SK-N-SH treated with all-trans-retinoic acid at 6 μM for 48 hours (cell line): ENCODE results near the gene GDF9.

Source experiments
- ATAC-seq: fragments of 200-7000 bp; cut with Tn5 transposase; 3 replicates; pipeline ENCODE4 v1.9.1; 2020; ENCODE audit warnings: mild to moderate bottlenecking, moderate library complexity
- BACH2 ChIP-seq: fragments of 250-450 bp; sonication (Bioruptor Pico); IDR thresholded peaks from 2 replicates; pipeline ENCODE4 v1.9.0; 2021; ENCODE audit warnings: mild to moderate bottlenecking, borderline replicate concordance
- CSDC2 ChIP-seq: fragments of 250-450 bp; sonication (Bioruptor Pico); IDR thresholded peaks from 2 replicates; pipeline ENCODE4 v1.5.0; 2020; ENCODE audit warnings: mild to moderate bottlenecking, moderate library complexity
- CSRNP3 ChIP-seq: fragments of 250-450 bp; sonication (Bioruptor Pico); IDR thresholded peaks from 2 replicates; pipeline ENCODE4 v1.5.1; 2021; ENCODE audit warnings: mild to moderate bottlenecking, moderate library complexity
- ESRRG ChIP-seq: fragments of 250-450 bp; sonication (Bioruptor Pico); IDR thresholded peaks from 2 replicates; pipeline ENCODE4 v1.6.1; 2021; ENCODE audit warnings: mild to moderate bottlenecking
- ISL1 ChIP-seq: fragments of 250-450 bp; sonication (Bioruptor Pico); IDR thresholded peaks from 2 replicates; pipeline ENCODE4 v2.1.2; 2022; ENCODE audit warnings: mild to moderate bottlenecking, moderate library complexity
- OSR1 ChIP-seq: fragments of 250-450 bp; sonication (Bioruptor Pico); IDR thresholded peaks from 2 replicates; pipeline ENCODE4 v1.8.0; 2022; ENCODE audit warnings: moderate library complexity, mild to moderate bottlenecking, inconsistent platforms
- PPARA ChIP-seq: fragments of 250-450 bp; sonication (Bioruptor Pico); IDR thresholded peaks from 2 replicates; pipeline ENCODE4 v1.5.0; 2020; ENCODE audit warnings: mild to moderate bottlenecking, borderline replicate concordance
- RARB ChIP-seq: fragments of 250-450 bp; sonication (Bioruptor Pico); IDR thresholded peaks from 2 replicates; pipeline ENCODE4 v1.8.0; 2021; ENCODE audit warnings: mild to moderate bottlenecking, moderate library complexity
- TCF4 ChIP-seq: fragments of 250-450 bp; sonication (Bioruptor Pico); IDR thresholded peaks from 2 replicates; pipeline ENCODE4 v1.8.0; 2021; ENCODE audit warnings: mild to moderate bottlenecking, moderate library complexity, borderline replicate concordance
- ZC3H10 ChIP-seq: fragments of 250-450 bp; sonication (Bioruptor Pico); IDR thresholded peaks from 2 replicates; pipeline ENCODE4 v1.5.1; 2021; ENCODE audit warnings: mild to moderate bottlenecking, moderate library complexity
- ZFP3 ChIP-seq: fragments of 250-450 bp; sonication (Bioruptor Pico); IDR thresholded peaks from 2 replicates; pipeline ENCODE4 v1.5.0; 2020; ENCODE audit warnings: mild to moderate bottlenecking, moderate library complexity
- ZFP30 ChIP-seq: fragments of 450-650 bp; formaldehyde crosslinking; IDR thresholded peaks from 2 replicates; pipeline ENCODE4 v1.5.0; 2022; ENCODE audit warnings: mild to moderate bottlenecking, moderate library complexity
- ZNF565 ChIP-seq: fragments of 450-650 bp; formaldehyde crosslinking; conservative IDR thresholded peaks from 2 replicates; pipeline ENCODE4 v1.5.0; 2020; ENCODE audit warnings: low read depth, mild to moderate bottlenecking, moderate library complexity
- ZNF70 ChIP-seq: fragments of 450-650 bp; formaldehyde crosslinking; IDR thresholded peaks from 2 replicates; pipeline ENCODE4 v1.5.0; 2020; ENCODE audit warnings: mild to moderate bottlenecking, moderate library complexity
- ZNF8 ChIP-seq: fragments of 450-650 bp; formaldehyde crosslinking; IDR thresholded peaks from 2 replicates; pipeline ENCODE4 v1.5.0; 2020; ENCODE audit warnings: mild to moderate bottlenecking, moderate library complexity
- TF ChIP-seq, protein P1 (sequence below): fragments of 250-450 bp; sonication (Bioruptor Pico); IDR thresholded peaks from 2 replicates; pipeline ENCODE4 v1.8.0; 2020; ENCODE audit warnings: mild to moderate bottlenecking, moderate library complexity, borderline replicate concordance
- TF ChIP-seq, protein P2 (sequence below): fragments of 250-450 bp; sonication (Bioruptor Pico); IDR thresholded peaks from 2 replicates; pipeline ENCODE4 v1.5.0; 2020; ENCODE audit warnings: mild to moderate bottlenecking, moderate library complexity
- TF ChIP-seq, protein P3 (sequence below): fragments of 250-450 bp; sonication (Bioruptor Pico); IDR thresholded peaks from 2 replicates; pipeline ENCODE4 v1.5.1; 2020; ENCODE audit warnings: low read depth, mild to moderate bottlenecking, moderate library complexity
- TF ChIP-seq, protein P4 (sequence below): fragments of 250-450 bp; sonication (Bioruptor Pico); IDR thresholded peaks from 2 replicates; pipeline ENCODE4 v1.8.0; 2021; ENCODE audit warnings: low read depth, mild to moderate bottlenecking, moderate library complexity, borderline replicate concordance

Gene GDF9

DNA sequence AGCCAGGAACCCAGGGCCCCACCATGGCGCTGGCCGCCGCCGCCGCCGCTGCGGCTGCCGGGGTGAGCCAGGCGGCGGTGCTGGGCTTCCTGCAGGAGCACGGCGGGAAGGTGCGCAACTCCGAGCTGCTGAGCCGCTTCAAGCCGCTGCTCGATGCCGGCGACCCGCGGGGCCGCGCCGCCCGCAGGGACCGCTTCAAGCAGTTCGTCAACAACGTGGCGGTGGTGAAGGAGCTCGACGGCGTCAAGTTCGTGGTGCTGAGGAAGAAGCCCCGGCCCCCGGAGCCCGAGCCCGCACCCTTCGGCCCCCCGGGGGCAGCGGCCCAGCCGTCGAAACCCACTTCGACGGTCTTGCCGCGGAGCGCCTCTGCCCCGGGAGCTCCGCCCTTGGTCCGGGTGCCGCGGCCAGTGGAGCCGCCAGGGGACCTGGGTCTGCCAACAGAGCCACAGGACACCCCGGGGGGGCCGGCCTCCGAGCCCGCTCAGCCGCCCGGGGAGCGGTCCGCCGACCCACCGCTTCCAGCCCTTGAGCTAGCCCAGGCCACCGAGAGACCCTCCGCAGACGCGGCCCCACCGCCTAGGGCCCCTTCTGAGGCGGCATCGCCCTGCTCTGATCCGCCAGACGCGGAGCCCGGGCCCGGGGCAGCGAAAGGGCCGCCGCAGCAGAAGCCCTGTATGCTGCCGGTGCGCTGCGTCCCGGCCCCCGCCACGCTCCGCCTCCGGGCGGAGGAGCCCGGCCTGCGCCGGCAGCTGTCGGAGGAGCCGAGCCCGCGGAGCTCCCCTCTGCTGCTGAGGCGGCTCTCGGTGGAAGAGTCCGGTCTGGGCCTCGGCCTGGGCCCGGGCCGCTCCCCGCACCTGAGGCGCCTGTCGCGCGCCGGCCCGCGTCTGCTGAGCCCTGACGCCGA is 52.4 kb downstream of the GDF9 start:
- TF ChIP-seq OSR1 (CRISPR knock-in tag) (no peak), ZC3H10 (no peak), CSRNP3 (CRISPR knock-in tag) (no peak), ZFP30 (no peak), CSDC2 (no peak), PPARA (CRISPR knock-in tag) (no peak), BACH2 (CRISPR knock-in tag) (no peak), TCF4 (CRISPR knock-in tag) (no peak), ZNF8 (CRISPR knock-in tag) (no peak), ZNF70 (CRISPR knock-in tag) (no peak), RARB (no peak), ESRRG (no peak)
- TF ChIP-seq, protein P1, sequence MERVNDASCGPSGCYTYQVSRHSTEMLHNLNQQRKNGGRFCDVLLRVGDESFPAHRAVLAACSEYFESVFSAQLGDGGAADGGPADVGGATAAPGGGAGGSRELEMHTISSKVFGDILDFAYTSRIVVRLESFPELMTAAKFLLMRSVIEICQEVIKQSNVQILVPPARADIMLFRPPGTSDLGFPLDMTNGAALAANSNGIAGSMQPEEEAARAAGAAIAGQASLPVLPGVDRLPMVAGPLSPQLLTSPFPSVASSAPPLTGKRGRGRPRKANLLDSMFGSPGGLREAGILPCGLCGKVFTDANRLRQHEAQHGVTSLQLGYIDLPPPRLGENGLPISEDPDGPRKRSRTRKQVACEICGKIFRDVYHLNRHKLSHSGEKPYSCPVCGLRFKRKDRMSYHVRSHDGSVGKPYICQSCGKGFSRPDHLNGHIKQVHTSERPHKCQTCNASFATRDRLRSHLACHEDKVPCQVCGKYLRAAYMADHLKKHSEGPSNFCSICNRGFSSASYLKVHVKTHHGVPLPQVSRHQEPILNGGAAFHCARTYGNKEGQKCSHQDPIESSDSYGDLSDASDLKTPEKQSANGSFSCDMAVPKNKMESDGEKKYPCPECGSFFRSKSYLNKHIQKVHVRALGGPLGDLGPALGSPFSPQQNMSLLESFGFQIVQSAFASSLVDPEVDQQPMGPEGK (CRISPR knock-in tag): no peak
- TF ChIP-seq, protein P2, sequence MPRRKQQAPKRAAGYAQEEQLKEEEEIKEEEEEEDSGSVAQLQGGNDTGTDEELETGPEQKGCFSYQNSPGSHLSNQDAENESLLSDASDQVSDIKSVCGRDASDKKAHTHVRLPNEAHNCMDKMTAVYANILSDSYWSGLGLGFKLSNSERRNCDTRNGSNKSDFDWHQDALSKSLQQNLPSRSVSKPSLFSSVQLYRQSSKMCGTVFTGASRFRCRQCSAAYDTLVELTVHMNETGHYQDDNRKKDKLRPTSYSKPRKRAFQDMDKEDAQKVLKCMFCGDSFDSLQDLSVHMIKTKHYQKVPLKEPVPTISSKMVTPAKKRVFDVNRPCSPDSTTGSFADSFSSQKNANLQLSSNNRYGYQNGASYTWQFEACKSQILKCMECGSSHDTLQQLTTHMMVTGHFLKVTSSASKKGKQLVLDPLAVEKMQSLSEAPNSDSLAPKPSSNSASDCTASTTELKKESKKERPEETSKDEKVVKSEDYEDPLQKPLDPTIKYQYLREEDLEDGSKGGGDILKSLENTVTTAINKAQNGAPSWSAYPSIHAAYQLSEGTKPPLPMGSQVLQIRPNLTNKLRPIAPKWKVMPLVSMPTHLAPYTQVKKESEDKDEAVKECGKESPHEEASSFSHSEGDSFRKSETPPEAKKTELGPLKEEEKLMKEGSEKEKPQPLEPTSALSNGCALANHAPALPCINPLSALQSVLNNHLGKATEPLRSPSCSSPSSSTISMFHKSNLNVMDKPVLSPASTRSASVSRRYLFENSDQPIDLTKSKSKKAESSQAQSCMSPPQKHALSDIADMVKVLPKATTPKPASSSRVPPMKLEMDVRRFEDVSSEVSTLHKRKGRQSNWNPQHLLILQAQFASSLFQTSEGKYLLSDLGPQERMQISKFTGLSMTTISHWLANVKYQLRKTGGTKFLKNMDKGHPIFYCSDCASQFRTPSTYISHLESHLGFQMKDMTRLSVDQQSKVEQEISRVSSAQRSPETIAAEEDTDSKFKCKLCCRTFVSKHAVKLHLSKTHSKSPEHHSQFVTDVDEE (CRISPR knock-in tag): no peak
- TF ChIP-seq, protein P3, sequence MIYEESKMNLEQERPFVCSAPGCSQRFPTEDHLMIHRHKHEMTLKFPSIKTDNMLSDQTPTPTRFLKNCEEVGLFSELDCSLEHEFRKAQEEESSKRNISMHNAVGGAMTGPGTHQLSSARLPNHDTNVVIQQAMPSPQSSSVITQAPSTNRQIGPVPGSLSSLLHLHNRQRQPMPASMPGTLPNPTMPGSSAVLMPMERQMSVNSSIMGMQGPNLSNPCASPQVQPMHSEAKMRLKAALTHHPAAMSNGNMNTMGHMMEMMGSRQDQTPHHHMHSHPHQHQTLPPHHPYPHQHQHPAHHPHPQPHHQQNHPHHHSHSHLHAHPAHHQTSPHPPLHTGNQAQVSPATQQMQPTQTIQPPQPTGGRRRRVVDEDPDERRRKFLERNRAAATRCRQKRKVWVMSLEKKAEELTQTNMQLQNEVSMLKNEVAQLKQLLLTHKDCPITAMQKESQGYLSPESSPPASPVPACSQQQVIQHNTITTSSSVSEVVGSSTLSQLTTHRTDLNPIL (CRISPR knock-in tag): no peak
- TF ChIP-seq, protein P4, sequence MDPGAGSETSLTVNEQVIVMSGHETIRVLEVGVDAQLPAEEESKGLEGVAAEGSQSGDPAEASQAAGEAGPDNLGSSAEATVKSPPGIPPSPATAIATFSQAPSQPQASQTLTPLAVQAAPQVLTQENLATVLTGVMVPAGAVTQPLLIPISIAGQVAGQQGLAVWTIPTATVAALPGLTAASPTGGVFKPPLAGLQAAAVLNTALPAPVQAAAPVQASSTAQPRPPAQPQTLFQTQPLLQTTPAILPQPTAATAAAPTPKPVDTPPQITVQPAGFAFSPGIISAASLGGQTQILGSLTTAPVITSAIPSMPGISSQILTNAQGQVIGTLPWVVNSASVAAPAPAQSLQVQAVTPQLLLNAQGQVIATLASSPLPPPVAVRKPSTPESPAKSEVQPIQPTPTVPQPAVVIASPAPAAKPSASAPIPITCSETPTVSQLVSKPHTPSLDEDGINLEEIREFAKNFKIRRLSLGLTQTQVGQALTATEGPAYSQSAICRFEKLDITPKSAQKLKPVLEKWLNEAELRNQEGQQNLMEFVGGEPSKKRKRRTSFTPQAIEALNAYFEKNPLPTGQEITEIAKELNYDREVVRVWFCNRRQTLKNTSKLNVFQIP (CRISPR knock-in tag): no peak
- peak; percentile 73 for ATAC-seq

DNA sequence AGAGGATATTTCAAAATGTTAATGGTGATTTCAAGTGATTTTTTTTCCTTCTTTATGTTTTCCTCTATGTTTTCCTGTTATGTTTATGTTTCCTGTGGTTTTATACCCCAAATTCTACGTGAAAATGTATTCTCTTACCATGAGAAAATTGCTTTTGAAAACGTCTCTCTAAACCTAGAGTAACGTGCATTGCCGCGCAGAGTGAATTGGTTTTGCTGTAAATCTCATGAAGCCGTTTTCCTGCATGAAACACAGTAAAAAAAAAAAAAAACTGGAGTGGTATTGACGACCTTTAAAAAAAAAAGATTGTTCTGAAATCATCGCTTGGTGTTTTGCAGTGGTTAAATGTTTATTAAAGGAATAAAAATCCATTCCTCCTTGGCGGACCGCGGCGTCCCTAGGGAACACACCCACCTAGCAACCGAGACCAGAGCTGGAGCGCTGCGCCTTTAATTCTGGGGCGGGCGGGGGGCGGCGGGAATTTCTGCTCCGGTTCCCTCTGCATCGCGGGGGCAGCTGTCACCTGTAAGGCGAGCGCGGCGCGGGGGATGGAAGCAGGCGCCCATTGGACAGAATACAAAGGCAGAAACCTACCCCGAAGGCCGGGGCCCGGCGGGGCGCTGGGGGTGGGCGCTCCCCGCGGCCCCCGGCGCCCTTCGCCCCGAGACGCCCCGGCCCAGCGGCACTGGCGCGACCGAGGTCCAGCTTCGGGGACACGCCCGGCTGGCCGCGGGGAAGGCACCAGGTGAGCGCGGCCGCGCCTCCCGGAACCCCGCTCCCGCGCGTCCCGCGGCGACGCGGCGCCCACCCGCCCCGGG is 53.3 kb downstream of the GDF9 start, which contains the start of gene SOWAHA:
TSS of gene SOWAHA (plus strand) at position 522 of the 818 bp plus-strand sequence. CDS start 320 bp downstream, outside the sequence.
- ATAC-seq: peak; percentile 36
- no peak for TF ChIP-seq ISL1 (CRISPR knock-in tag)
- no peak for TF ChIP-seq TCF4 (CRISPR knock-in tag)
- TF ChIP-seq, protein P1 (CRISPR knock-in tag): no peak
- TF ChIP-seq, protein P2 (CRISPR knock-in tag): no peak
- no peak for TF ChIP-seq ZC3H10
- TF ChIP-seq OSR1 (CRISPR knock-in tag): no peak
- TF ChIP-seq ESRRG: no peak
- TF ChIP-seq ZFP30: no peak
- no peak for TF ChIP-seq CSRNP3 (CRISPR knock-in tag)
- TF ChIP-seq BACH2 (CRISPR knock-in tag): no peak
- TF ChIP-seq ZNF565 (CRISPR knock-in tag): no peak
- TF ChIP-seq ZNF8 (CRISPR knock-in tag): no peak
- no peak for TF ChIP-seq ZFP3 (CRISPR knock-in tag)
- TF ChIP-seq ZNF70 (CRISPR knock-in tag): no peak
- no peak for TF ChIP-seq CSDC2
- TF ChIP-seq RARB: no peak
